HUES64 (cell line): Measurements from ENCODE around the gene CLCC1.
A peak's percentile ranks its signal among the peaks of the same experiment; 100 is the strongest.
"Not testable (repeated sequence)": the region's sequence is repeated elsewhere in the genome, so short reads cannot be mapped to it uniquely, and the experiment has no call there.

Experiments
- H3K27ac ChIP-seq: 2 replicates; pipeline ENCODE4 v1.7.0; 2013; ENCODE audit warnings: low read depth, low read length, inconsistent platforms
- H3K27me3 ChIP-seq: 2 replicates; pipeline ENCODE4 v1.6.1; 2013; ENCODE audit warnings: mild to moderate bottlenecking, low read length; ENCODE audit not compliant: insufficient read depth
- H3K36me3 ChIP-seq: 2 replicates; pipeline ENCODE4 v1.6.1; 2013; ENCODE audit warnings: mild to moderate bottlenecking, low read length; ENCODE audit not compliant: insufficient read depth
- H3K4me1 ChIP-seq: 2 replicates; pipeline ENCODE4 v1.6.1; 2013; ENCODE audit warnings: mild to moderate bottlenecking, low read length, moderate library complexity; ENCODE audit not compliant: insufficient read depth
- H3K4me3 ChIP-seq: 2 replicates; pipeline ENCODE4 v1.5.1; 2013; ENCODE audit warnings: mild to moderate bottlenecking, low read length, moderate library complexity
- H3K9ac ChIP-seq: 2 replicates; pipeline ENCODE4 v1.6.1; 2013; ENCODE audit warnings: mild to moderate bottlenecking, low read depth, low read length
- H3K9me3 ChIP-seq: 2 replicates; pipeline ENCODE4 v1.6.1; 2013; ENCODE audit warnings: low read depth, low read length; ENCODE audit not compliant: insufficient read depth
- WGBS: fragments of 150-250, 120-280 bp; methylation state at CpG from one replicate; pipeline ENCODE4 v1.1.7; 2013; ENCODE audit warnings: missing lambda C conversion rate; 5-methylcytosine and 5-hydroxymethylcytosine counted together

Gene CLCC1

DNA sequence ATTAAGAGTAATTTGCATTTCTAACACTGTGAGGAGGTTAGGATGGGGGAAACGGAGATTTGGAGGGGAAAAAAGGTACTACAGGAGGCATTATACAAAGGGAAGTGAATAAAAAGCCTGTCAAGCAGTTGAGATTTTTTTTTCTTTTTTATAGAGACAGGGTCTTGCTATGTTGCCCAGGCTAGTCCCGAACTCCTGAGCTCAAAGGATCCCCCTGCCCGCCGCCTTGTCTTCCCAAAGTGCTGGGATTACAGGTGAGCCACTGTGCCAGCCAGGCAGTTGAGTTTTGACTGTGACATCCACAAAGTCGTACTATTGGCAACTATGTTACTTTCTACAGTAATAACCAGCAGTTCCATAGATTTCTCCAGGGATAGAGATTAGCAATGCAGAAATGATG lies 2.6 kb downstream of the CLCC1 start:
- Histone ChIP-seq H3K9me3 (no peaks in the 10 kb centered on the region), H3K27ac (no peak overlapping the region), H3K4me1 (peaks cover 5% of the 10 kb centered on the region; the same call in 1 of the 2 replicates), H3K9ac (no peak overlapping the region), H3K36me3 (no peaks in the 10 kb centered on the region), H3K27me3 (0 out of 2 replicates have a peak, but pooled peaks cover 6% of the 10 kb centered on the region), H3K4me3 (no peak overlapping the region)
- 94% methylated on average over 5 of the region's 5 CpGs for WGBS

- Histone ChIP-seq H3K4me1 (peaks cover 5% of the 10 kb centered on the region; the same call in 1 of the 2 replicates), H3K36me3 (peaks cover 4% of the 10 kb centered on the region), H3K9ac (no peak overlapping the region), H3K4me3 (no peak overlapping the region), H3K9me3 (no peaks in the 10 kb centered on the region), H3K27ac (no peak overlapping the region), H3K27me3 (no peaks in the 10 kb centered on the region)
- 91% methylated on average over 5 of the region's 5 CpGs for WGBS
Measured at GRCh38 chr1:108957888-108958287, 5.4 kb downstream of the CLCC1 start.

DNA sequence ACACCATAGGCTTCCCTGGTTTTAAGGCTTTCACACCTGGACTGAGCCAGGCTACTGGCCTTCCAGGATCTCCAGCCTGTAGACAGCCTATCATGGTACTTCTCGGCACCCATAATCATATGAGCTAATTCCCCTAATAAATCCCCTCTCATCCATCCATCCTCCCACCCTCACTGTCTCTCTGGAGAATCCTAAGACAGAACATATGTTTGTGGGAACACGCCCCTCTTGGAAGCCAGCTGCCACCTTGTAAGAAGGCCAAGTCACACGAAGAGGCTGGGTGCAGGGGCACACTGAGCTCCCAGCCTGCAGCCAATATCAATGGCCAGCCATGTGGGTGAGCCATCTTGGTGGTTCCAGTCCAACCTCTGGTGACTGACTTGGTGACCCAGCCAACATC lies 7.4 kb downstream of the CLCC1 start:
- H3K4me1 ChIP-seq: no peaks in the 10 kb centered on the region
- no peak overlapping the region for H3K27ac ChIP-seq
- no peaks in the 10 kb centered on the region for H3K9me3 ChIP-seq
- H3K27me3 ChIP-seq: no peaks in the 10 kb centered on the region
- WGBS: 96% methylated on average over 3 of the region's 3 CpGs
- no peak overlapping the region for H3K4me3 ChIP-seq
- H3K36me3 ChIP-seq: peaks cover 4% of the 10 kb centered on the region
- H3K9ac ChIP-seq: no peak overlapping the region

DNA sequence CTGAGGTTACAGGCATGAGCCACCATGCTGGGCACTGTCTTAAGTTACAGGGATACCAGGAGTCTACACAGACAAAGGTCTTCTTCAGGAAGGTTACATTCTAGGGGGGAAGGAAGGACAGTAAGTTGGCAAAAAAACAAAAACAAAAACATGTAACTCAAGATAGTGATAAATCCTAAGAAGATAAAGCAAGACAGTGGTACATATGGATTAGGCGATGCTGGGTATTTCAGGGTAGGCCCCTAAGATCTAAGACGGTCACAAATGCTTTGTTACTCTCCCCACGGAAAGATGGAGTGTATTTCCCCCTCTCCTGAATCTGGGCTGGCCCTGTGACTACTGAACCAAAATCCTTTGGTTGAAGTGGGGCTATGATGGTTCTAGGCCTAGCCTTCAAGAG lies 8.2 kb downstream of the CLCC1 start:
- Histone ChIP-seq H3K27me3 (no peaks in the 10 kb centered on the region), H3K36me3 (peaks cover 4% of the 10 kb centered on the region), H3K27ac (no peak overlapping the region), H3K4me3 (no peak overlapping the region), H3K9me3 (no peaks in the 10 kb centered on the region), H3K9ac (no peak overlapping the region), H3K4me1 (no peaks in the 10 kb centered on the region)
- WGBS: 88% methylated on average over 3 of the region's 3 CpGs

DNA sequence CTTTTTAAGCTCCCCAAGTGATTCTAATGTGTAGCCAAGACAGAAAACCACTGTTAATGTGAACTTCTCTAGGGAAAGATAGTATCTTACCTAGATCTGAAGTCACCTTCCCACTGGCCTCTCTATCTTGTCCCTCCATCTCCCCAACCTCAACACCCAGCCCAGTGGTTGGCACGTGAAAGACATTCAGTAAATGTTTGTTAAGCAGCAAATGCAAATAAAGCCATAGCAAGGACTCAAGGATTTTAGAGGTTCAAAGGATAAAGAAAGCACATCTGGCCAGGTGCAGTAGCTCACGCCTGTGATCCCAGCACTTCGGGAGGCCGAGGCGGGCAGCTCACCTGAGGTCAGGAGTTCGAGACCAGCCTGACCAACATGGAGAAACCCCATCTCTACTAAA lies 9.8 kb downstream of the CLCC1 start:
- Histone ChIP-seq H3K4me3 (no peak overlapping the region), H3K27me3 (no peaks in the 10 kb centered on the region), H3K9ac (no peak overlapping the region), H3K27ac (no peak overlapping the region), H3K9me3 (no peaks in the 10 kb centered on the region), H3K4me1 (peaks cover 11% of the 10 kb centered on the region), H3K36me3 (peaks cover 4% of the 10 kb centered on the region)
- WGBS: 91% methylated on average over 6 of the region's 6 CpGs

DNA sequence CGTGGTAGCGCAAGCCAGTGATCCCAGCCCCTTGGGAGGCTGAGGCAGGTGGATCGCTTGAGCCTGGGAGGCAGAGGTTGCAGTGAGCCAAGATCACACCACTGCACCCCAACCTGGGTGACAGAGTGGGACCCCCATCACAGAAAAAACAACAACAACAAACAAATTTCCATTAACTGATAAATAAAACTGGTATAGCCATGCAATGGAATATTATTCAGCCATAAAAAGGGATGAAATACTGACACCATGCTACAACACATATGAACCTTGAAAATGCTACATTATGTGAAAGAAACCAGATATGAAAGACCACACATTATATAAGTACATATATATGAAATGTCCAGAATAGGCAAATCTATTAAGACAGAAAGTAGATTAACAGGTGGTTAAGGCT lies 12.0 kb downstream of the CLCC1 start:
- H3K36me3 ChIP-seq: peaks cover 9% of the 10 kb centered on the region
- H3K9ac ChIP-seq: no peak overlapping the region
- no peak overlapping the region for H3K4me3 ChIP-seq
- 98% methylated on average over 3 of the region's 3 CpGs for WGBS
- H3K4me1 ChIP-seq: peaks cover 24% of the 10 kb centered on the region
- no peak overlapping the region for H3K27ac ChIP-seq
- no peaks in the 10 kb centered on the region for H3K9me3 ChIP-seq
- no peaks in the 10 kb centered on the region for H3K27me3 ChIP-seq

DNA sequence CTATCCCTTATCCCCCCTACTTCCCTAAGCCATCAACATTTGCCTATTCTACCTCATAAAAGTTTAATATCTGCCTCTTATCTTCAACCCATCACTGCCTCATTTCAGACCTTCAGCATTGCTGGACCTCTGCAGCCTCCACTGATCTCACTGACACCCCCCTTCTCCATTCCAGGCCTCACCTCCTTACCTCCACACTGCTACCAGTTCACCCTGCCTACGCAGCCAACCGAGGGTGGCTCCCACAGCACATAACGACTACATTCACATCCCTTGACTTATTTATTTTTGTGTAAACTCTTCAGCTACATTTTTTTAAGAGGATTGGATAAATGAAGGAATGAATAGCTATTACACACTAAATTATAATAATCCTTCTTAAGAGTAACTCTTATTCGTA lies 14.2 kb downstream of the CLCC1 start:
- 85% methylated on average over 4 of the region's 4 CpGs for WGBS

DNA sequence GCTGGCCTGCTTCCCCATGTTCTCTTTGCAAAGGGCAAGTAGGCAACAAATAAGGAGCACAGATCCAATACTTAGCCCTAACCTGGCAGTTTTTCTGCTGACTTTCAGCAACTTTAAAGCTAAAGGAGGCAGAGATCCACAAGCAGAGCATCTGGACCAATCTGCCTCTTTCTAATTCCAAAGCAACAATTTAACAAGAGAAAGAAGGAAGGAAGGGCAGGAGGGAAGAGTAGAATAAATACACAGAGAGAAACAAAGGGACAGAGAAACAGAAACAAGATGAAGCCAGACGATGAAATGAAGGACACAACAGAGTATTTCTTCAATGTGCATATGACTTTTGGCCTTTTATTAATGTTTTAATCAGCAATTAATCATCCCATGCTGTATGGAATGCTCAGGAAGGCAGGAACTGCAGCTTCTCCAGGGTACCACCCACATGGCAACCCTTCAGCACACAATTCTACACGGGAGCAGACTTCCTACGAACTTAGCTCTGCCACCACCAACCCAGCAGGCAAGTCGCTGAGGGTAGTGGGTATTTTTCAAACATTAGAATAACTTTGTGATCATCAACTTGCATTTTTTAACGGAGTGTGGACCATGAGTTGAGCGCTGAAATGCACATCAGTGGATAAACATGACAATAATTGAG lies 15.3 kb downstream of the CLCC1 start:
- WGBS: 23% methylated on average over 6 of the region's 6 CpGs
- peak overlapping the region; percentile 24 for H3K4me3 ChIP-seq
- H3K27me3 ChIP-seq: no peaks in the 10 kb centered on the region
- H3K4me1 ChIP-seq: peaks cover 24% of the 10 kb centered on the region
- peaks cover 26% of the 10 kb centered on the region for H3K36me3 ChIP-seq
- H3K9ac ChIP-seq: peak overlapping the region; percentile 39
- H3K27ac ChIP-seq: peak overlapping the region; percentile 70
- H3K9me3 ChIP-seq: no peaks in the 10 kb centered on the region

More for the DNA sequence above, 14.2 kb downstream of the CLCC1 start:
- Histone ChIP-seq H3K9ac (no peak overlapping the region), H3K27me3 (no peaks in the 10 kb centered on the region), H3K27ac (no peak overlapping the region), H3K9me3 (no peaks in the 10 kb centered on the region), H3K36me3 (peaks cover 15% of the 10 kb centered on the region), H3K4me1 (peaks cover 24% of the 10 kb centered on the region), H3K4me3 (no peak overlapping the region)

DNA sequence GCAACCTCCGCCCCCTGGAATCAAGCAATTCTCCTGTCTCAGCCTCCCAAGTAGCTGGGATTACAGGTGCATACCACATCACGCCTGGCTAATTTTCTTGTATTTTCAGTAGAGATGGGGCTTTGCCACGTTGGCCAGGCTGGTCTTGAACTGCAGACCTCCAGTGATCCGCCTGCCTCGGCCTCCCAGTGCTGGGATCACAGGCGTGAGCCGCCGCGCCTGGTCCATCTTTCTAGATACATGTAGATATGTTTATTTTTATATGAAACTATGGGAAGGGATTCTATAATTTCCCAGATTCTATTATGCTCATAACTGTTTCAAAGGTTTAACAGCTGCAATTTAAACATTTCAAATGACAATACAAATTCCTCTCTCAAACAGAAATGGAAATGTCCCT lies 27.1 kb downstream of the CLCC1 start:
- Histone ChIP-seq H3K4me3 (no peak overlapping the region), H3K27me3 (no peaks in the 10 kb centered on the region), H3K9me3 (no peaks in the 10 kb centered on the region), H3K36me3 (peaks cover 94% of the 10 kb centered on the region), H3K9ac (no peak overlapping the region), H3K4me1 (no peaks in the 10 kb centered on the region), H3K27ac (no peak overlapping the region)
- WGBS: 98% methylated on average over 9 of the region's 9 CpGs

- H3K4me3 ChIP-seq: no peak overlapping the region
- no peaks in the 10 kb centered on the region for H3K27me3 ChIP-seq
- H3K9ac ChIP-seq: no peak overlapping the region
- 96% methylated on average over 5 of the region's 5 CpGs for WGBS
- H3K9me3 ChIP-seq: no peaks in the 10 kb centered on the region
- H3K27ac ChIP-seq: no peak overlapping the region
- H3K4me1 ChIP-seq: no peaks in the 10 kb centered on the region
- H3K36me3 ChIP-seq: peaks cover 96% of the 10 kb centered on the region
Measured at GRCh38 chr1:108933944-108934343, 29.3 kb downstream of the CLCC1 start.

- 92% methylated on average over 1 of the region's 1 CpG for WGBS
- not testable (repeated sequence) for H3K4me3 ChIP-seq, H3K4me1 ChIP-seq, H3K27me3 ChIP-seq, H3K9ac ChIP-seq, H3K9me3 ChIP-seq, H3K27ac ChIP-seq
- peaks cover 97% of the 10 kb centered on the region for H3K36me3 ChIP-seq
Measured at GRCh38 chr1:108927565-108927964, 35.7 kb downstream of the CLCC1 start.

DNA sequence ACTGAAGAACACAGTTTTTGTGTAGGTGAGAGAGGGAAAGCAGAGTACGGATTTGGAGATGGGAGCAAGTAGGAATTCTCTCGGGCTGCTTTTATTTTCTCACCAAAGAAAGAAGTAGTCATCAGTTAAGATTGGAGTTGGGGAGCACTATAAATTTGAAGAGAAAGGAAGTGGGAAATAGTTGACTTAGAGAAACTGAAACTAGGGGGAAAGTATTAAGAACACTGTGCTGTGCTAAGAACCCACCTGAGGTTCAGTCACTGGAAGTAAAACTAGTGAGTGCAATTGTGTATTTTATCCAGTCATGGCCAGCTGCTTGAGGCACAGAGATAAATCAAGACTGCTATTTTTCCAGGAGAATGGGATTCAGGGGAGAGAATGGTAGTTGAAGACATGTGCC lies 37.4 kb downstream of the CLCC1 start:
- Histone ChIP-seq H3K27me3 (no peaks in the 10 kb centered on the region), H3K4me1 (no peaks in the 10 kb centered on the region), H3K27ac (no peak overlapping the region), H3K9me3 (no peaks in the 10 kb centered on the region), H3K9ac (no peak overlapping the region), H3K4me3 (no peak overlapping the region), H3K36me3 (peaks cover 86% of the 10 kb centered on the region)
- 90% methylated on average over 2 of the region's 2 CpGs for WGBS
